GM19351 (cell line): ENCODE data around the gene PLGRKT.
A peak's percentile ranks its signal among the peaks of the same experiment; 100 is the strongest.
"Not testable (repeated sequence)": the region's sequence is repeated elsewhere in the genome, so short reads cannot be mapped to it uniquely, and the experiment has no call there.

Experiments
- ATAC-seq: cut with Tn5 transposase; IDR thresholded peaks from one replicate; pipeline ENCODE4 v1.9.1; 2021; ENCODE audit warnings: mild to moderate bottlenecking, moderate library complexity; ENCODE audit not compliant: unreplicated experiment

Gene PLGRKT, protein sequence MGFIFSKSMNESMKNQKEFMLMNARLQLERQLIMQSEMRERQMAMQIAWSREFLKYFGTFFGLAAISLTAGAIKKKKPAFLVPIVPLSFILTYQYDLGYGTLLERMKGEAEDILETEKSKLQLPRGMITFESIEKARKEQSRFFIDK

DNA sequence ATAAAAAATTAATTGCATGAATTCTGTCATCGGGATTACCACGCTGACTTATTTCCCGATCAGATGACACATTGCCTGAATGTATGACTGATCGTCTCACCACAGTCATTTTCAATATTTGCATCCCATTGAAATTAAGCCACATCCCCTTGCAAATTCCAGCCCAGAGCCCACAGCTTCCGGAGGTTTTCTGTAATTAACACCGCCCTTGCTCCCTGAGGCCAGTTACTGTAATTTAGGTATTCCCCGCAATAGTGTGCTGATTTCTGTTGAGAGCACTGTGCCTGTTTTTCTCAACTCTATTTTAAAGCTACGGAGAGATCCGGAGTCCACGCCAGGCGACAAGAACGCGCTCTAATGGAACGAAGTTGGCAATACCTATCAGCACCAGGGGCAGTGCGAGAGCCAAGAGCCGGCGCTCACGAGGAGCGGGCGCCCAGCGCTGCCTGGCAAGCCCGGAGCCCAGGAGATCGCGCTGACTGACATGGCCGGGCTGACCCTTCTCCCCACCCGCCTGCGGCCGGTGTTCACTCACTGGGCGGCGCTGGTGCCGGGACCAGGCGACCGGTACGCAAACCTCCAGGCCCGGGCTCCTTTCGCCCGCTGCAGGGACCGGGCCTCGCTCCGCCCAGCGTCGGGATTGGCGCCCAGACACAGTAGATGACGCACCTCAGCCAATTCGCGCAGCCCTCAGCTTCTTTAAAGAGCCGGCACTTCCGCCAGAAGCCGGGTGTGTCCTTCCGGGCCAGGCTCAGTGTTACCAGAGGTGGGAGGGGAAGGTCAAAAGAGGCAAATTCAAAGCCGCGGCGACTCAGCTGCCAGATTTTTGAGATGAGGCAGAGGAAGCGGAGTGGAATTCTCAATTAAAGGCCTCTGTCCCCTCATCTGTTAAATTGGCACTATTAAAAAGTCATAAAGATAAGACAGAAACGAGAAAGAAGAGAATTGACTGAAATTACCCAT is at the start of gene PLGRKT:
Gene PLGRKT (minus strand): TSS at position 672 of the 963 bp plus-strand sequence. CDS start 5,948 bp downstream, outside the sequence.
- peak; percentile 80 for ATAC-seq

- no peak for ATAC-seq
Measured at GRCh38 chr9:5486988-5487387, 49.3 kb upstream of the PLGRKT start.

DNA sequence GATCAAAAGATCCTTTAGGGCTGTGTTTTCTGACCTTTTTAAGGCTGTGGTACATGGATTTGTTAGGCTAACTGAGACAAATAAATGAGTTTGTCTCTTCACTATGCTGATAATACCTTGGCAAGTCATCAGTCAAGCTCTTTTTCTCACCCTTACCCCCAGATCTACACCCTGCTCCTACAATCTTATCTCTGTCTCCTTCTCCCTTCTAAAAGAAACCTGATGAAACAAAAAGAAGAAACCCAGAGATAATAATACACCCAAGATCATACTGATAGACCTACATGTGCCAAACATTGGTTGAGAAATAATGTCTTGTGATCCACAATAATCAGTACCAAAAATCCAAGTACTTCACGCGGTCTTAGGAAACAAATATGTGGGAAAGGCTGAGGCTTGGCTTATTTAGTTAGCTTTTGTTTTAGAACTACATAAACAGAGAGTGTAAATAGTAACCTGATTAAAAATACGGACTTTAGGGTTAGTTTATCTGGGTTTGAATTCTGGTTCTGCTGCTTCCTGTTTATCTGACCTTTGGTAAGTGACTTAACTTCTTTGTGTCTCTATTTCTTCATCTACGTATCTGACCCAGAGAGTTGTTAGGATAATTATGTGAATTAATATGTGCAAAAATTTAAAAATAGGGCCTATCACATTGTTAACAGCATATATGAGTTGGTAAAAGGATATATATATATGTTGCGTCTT is 47.8 kb upstream of the PLGRKT start:
- no peak for ATAC-seq

GRCh38 chr9:5483306-5483705 is 45.6 kb upstream of the PLGRKT start:
- ATAC-seq = no peak

DNA sequence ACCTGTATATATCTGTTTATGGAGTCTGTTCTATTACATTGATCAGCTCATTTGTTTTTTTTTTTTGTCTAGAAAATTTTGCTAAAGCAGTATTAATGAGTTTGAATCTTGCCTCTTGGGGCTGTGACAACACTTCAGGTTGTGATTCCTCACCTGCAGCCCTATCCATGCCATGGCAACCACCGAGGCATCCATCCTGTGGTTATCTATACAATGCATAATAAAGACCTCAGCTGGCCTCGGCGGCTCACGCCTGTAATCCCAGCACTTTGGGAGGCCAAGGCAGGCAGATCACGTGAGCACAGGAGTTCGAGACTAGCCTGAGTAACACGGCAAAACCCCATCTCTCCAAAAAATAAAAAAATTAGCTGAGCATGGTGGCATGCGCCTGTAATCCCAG is 44.5 kb upstream of the PLGRKT start:
- ATAC-seq = no peak

DNA sequence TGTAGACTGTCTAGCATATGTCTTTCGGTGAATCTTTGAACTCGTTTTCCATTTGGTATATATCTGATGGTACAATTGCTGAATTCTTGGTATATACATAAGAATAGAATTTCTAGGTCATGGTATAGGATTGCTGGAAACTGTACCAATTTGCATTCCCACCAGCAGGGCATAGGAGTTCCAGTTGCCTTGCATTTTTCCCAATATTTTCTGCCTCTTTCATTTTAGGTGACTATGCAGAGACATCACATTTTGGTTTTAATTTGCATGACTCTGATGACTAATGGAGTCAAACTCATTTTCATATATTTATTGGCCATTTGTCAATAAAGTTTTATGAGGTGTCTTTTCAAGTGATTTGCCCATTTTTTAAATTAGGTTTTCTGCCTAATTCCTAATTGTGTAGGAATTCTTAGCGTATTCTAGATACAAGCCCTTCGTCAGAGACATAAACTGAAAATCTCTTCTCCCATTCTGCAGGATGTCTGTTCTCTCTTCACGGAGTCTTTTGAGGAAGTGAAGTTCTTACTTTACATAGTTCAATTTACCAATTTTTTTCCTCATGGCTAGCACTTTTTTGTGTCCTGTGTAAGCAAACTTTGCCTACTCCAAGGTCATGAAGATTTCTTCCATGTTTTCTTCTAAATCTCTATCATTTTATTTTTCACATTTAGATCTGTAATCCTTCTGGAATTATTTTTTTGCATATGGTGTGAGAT is 43.8 kb upstream of the PLGRKT start:
- no peak for ATAC-seq

DNA sequence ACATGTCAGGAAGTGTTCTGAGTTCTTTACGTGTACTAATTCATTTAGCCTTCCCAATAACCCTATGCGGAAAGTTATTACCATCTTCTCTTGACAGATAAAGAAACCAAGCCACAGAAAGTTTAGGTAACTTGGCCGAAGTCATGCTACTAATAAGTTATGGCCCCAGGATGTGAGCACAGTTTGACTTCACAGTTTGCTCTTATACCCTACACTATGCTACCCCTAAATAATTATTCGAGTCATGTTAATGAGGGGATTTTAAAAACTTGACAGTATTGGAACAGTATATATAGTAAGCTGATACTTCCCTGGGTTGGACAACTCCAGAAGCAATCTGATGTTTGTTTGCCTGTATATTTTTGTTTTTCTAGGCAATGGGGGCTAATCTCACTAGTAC is 43.2 kb upstream of the PLGRKT start:
- ATAC-seq = no peak

GRCh38 chr9:5479994-5480694 is 42.4 kb upstream of the PLGRKT start:
- ATAC-seq = peak; percentile 66

DNA sequence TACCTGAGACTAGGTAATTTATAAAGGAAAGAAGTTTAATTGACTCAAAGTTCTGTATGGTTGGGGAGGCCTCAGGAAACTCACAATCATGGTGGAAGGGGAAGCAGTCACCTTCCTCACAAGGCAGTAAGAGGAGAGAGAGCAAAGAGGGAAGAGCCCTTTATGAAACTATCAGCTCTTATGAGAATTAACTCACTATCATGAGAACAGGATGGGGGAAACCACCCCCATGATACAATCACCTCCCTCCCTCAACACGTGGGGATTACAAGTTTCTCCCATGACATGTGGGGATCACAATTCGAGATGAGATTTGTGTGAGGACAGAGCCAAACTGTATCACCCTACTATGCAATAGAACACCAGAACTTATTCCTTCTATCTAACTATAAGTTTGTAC is 40.5 kb upstream of the PLGRKT start:
- ATAC-seq = no peak

DNA sequence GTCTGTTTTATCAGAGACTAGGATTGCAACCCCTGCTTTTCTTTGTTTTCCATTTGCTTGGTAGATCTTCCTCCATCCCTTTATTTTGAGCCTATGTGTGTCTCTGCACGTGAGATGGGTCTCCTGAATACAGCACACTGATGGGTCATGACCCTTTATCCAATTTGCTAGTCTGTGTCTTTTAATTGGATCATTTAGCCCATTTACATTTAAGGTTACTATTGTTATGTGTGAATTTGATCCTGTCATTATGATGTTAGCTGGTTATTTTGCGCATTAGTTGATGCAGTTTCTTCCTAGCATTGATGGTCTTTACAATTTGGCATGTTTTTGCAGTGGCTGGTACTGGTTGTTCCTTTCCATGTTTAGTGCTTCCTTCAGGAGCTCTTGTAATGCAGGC is 37.9 kb upstream of the PLGRKT start:
- ATAC-seq = not testable (repeated sequence)

GRCh38 chr9:5470816-5471215 is 33.1 kb upstream of the PLGRKT start:
- ATAC-seq = no peak

DNA sequence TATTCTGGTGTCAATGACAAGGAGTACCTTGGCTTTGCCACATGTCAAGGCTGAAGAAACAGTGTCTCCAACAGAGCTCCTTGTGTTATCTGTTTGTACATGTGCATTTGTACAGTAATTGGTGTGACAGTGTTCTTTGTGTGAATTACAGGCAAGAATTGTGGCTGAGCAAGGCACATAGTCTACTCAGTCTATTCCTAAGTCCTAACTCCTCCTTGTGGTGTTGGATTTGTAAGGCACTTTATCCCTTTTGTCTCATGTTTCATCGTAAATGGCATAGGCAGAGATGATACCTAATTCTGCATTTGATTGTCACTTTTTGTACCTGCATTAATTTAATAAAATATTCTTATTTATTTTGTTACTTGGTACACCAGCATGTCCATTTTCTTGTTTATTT is 32.4 kb upstream of the PLGRKT start:
- ATAC-seq = no peak

GRCh38 chr9:5468850-5469249 is 31.1 kb upstream of the PLGRKT start:
- ATAC-seq = no peak

DNA sequence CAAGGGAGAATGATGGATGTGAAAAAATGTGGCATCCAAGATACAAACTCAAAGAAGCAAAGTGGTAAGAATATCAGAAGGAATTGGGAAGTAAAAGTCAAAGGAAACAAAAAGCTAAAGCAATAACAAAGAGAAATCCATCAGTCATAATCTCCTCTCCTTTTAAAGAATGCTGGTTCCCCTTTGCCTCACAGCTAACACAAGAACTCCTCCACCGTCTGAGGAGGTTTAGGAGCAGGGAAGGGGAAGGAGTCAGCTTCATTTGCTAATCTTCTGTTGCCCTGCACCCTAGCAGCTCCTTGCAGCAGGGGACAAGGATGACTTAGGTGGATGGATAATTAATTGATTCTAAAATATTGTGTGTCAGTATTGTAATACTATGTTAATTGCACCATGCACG is 29.0 kb upstream of the PLGRKT start:
- ATAC-seq = no peak

DNA sequence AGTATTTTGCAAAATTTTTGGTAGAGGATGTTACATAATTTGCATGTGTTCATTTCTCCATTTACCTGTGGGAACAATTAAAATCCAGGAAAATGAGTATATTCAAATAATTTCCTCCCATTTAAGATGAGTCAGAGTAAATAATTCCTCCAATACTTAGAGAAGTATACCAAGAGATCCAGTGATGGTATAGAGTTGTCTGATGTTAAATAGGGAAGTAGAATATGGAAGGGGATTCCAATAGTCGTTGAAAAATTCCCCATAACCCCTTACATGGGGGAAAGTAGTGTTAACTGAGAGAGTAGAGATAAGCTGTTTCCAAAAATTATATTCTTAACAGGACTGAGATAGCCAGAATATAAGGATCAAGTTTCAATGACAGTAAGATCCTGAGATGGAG is 28.3 kb upstream of the PLGRKT start:
- no peak for ATAC-seq

DNA sequence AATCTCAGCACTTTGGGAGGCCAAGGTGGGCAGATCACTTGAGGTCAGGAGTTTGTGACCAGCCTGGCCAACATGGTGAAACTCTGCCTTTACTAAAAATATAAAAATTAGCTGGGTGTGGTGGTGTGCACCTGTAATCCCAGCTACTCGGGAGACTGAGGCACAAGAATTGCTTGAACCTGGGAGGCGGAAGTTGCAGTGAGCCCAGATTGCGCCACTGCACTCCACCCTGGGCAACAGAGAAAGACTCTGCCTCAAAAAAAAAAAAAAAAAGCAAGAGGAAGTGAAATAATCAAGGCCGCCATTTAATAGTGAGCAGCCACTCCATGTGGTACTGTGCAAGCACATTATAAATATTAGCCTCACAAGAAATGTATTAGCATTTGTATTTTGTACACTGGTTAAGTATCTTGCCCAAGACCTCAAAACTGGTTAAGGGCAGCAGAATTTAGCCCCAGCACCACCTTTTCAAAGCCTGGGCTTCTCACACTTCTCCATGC is 27.2 kb upstream of the PLGRKT start:
- not testable (repeated sequence) for ATAC-seq

DNA sequence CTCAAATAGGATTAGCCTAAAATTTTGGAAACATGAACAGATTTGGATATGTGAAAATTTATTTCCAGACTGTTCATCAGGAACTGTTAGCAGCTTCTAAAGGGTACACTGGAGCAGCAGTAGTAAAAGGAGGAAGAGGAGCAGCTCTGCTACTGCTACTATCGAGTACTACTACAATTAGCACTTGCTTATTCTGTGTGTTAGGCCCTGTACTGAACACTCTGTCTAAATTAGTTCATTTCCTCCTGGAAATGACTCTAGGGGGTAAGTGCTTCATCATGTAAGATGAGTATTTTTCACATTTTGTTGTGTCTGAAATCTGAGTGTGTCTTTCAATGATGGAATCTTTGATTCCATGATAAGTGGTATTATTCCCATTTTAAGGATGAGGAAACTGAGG is 22.4 kb upstream of the PLGRKT start:
- no peak for ATAC-seq

GRCh38 chr9:5459289-5459829 is 21.6 kb upstream of the PLGRKT start:
- peak; percentile 63 for ATAC-seq

- ATAC-seq = peak; percentile 26
Measured at GRCh38 chr9:5455181-5455580, 17.5 kb upstream of the PLGRKT start.

- ATAC-seq = no peak
Measured at GRCh38 chr9:5453673-5454072, 15.9 kb upstream of the PLGRKT start.
